ENCODE data around the gene C1orf53. TPM values are rescaled to one million over a fixed set of nuclear protein-coding genes. Genes with fewer than 3 reads are reported as not detected.

Gene C1orf53
- total RNA-seq, 1 donor from 2014 or later: 1.4 TPM

DNA sequence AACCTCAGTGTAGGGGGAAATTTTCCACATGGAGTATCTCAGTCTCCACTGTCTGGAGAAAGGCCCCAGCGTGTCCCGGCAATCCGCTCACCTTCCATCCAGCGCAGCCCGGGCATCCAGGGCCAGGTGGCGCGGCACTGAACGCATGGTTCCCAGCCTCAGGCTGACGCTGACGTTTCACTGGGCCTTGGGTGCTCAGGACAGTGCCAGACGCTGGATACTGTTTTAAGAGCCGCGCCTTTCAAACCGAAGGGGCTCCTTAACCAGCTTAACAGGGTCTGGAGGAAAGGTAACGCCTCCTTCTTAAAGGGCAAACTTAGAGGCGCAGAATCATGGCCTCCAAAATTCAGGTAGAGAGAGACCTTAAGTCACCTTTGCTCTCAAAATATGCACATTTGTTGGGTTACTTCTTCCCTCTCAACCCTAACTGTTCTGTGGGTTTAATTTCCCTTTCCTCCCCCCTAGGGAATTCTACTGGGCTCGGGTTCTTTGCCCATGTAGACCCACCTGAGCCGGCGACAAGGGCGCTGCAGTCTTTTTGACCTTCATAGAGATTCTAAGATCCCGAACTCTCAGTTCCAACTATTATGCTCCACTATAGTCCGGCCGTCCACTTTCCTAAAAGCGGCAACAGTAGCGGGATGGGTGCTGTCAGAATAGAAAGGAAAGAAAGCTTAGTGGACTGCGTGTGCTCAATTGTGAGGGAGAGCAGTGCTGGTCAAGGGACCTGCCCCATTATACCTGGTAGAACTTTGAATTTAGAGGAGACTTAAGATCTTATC is 11.3 kb downstream of the C1orf53 start:
- no peaks in the 10 kb centered on the region for H3K79me2 ChIP-seq (ENCODE audit: low read depth)
- H3K36me3 ChIP-seq: no peaks in the 10 kb centered on the region
- Mint-ChIP-seq H3K4me3 (peak overlapping the region; percentile 82), H3K27ac (no peak overlapping the region), H3K27me3 (ENCODE audit: insufficient read depth, low read depth) (peaks cover 94% of the 10 kb centered on the region), H3K4me1 (peaks cover 67% of the 10 kb centered on the region), H3K9me3 (no peaks in the 10 kb centered on the region), H3K36me3 (no peaks in the 10 kb centered on the region)
- no peak overlapping the region for H3K27ac ChIP-seq
- H3K4me3 ChIP-seq: peak overlapping the region; percentile 37
- no peaks in the 10 kb centered on the region for H3K9me3 ChIP-seq (ENCODE audit: low read depth)
- H3K4me1 ChIP-seq: peaks cover 69% of the 10 kb centered on the region
- TF ChIP-seq, protein P1, sequence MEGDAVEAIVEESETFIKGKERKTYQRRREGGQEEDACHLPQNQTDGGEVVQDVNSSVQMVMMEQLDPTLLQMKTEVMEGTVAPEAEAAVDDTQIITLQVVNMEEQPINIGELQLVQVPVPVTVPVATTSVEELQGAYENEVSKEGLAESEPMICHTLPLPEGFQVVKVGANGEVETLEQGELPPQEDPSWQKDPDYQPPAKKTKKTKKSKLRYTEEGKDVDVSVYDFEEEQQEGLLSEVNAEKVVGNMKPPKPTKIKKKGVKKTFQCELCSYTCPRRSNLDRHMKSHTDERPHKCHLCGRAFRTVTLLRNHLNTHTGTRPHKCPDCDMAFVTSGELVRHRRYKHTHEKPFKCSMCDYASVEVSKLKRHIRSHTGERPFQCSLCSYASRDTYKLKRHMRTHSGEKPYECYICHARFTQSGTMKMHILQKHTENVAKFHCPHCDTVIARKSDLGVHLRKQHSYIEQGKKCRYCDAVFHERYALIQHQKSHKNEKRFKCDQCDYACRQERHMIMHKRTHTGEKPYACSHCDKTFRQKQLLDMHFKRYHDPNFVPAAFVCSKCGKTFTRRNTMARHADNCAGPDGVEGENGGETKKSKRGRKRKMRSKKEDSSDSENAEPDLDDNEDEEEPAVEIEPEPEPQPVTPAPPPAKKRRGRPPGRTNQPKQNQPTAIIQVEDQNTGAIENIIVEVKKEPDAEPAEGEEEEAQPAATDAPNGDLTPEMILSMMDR (IDR thresholded peaks at IDR 0.05): no peak
- peak; percentile 38 for TF ChIP-seq EZH2 (IDR thresholded peaks at IDR 0.05)
- H3F3A ChIP-seq (ENCODE audit: low read depth): peaks cover 52% of the 10 kb centered on the region
- peak; percentile 45 for DNase-seq (ENCODE audit: low spot score)
- H3K27me3 ChIP-seq: peaks cover 99% of the 10 kb centered on the region
- H3K4me2 ChIP-seq: peak overlapping the region; percentile 92
- H4K20me1 ChIP-seq (ENCODE audit: low read depth): peaks cover 35% of the 10 kb centered on the region
- no peak overlapping the region for H2AFZ ChIP-seq (replicated peaks)
- no peak overlapping the region for H3K9ac ChIP-seq

DNA sequence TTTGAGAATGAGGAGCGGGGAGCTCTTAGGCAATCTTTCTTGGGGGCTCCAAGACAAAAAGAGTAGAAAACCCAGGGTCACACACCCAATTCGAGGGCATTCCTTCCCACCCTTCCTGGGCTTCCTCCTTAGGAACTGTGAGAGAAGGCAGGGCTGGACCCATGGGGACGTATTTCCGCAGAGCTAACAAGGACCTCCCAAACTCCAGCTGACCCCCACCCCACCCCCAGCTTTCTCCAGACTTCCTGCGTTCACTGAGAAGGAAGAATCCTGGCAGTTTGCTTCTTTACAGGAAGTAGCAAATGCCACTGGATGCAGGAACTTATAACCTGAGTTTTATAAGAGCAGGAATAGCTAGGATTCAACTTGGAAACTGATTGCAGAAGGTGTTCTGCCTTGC is 12.1 kb downstream of the C1orf53 start:
- H3K27ac ChIP-seq: no peak overlapping the region
- peak overlapping the region; percentile 55 for H3K4me3 ChIP-seq
- no peak overlapping the region for H2AFZ ChIP-seq (replicated peaks)
- peaks cover 92% of the 10 kb centered on the region for H3K27me3 Mint-ChIP-seq (ENCODE audit: insufficient read depth, low read depth)
- peaks cover 44% of the 10 kb centered on the region for H3F3A ChIP-seq (ENCODE audit: low read depth)
- H3K27me3 ChIP-seq: peaks cover 99% of the 10 kb centered on the region
- no peak for TF ChIP-seq EZH2 (IDR thresholded peaks at IDR 0.05)
- TF ChIP-seq, protein P1 (IDR thresholded peaks at IDR 0.05): no peak
- TF ChIP-seq EZH2phosphoT487 (IDR thresholded peaks at IDR 0.05): no peak
- no peak for DNase-seq (ENCODE audit: low spot score)
- peaks cover 78% of the 10 kb centered on the region for H3K4me1 ChIP-seq
- peak overlapping the region; percentile 92 for H3K4me2 ChIP-seq
- H3K27ac Mint-ChIP-seq: no peak overlapping the region
- no peaks in the 10 kb centered on the region for H3K36me3 ChIP-seq
- no peak overlapping the region for H3K4me3 Mint-ChIP-seq
- peaks cover 35% of the 10 kb centered on the region for H4K20me1 ChIP-seq (ENCODE audit: low read depth)
- H3K36me3 Mint-ChIP-seq: no peaks in the 10 kb centered on the region
- H3K4me1 Mint-ChIP-seq: peaks cover 62% of the 10 kb centered on the region
- no peaks in the 10 kb centered on the region for H3K9me3 ChIP-seq (ENCODE audit: low read depth)
- H3K79me2 ChIP-seq (ENCODE audit: low read depth): no peaks in the 10 kb centered on the region
- no peak overlapping the region for H3K9ac ChIP-seq
- peaks cover 1% of the 10 kb centered on the region for H3K9me3 Mint-ChIP-seq

DNA sequence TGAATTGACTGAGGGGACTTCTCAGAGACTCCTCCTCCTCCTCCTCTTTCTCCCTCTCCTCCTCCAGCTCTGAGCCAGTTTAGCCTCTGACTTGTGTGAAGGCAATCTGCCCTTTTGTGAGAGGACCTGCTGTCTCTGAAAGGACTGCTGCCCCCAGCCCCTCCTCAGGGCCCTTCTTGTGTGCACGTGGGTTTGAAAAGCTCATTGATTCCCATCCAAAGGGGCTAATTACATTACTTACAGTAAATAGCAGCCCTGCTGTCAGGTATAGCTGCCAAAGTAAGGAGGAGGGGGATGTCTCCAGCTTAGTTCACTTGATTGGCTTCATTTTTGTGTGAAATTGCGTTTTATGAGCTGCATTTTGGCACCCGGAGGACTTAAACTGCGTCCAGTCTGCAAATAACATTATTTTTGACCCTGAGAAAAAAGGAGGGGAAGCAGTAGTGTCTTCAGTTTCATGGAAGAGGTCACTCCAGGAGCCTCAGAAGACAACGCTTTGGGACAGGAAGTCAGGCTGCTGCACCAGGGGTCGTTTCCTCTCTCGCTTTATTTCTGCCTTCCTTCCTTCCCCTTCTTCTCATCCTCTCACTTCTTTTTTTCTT is 12.9 kb downstream of the C1orf53 start:
- peak; percentile 85 for DNase-seq (ENCODE audit: low spot score)
- peaks cover 27% of the 10 kb centered on the region for H4K20me1 ChIP-seq (ENCODE audit: low read depth)
- peaks cover 40% of the 10 kb centered on the region for H3F3A ChIP-seq (ENCODE audit: low read depth)
- H2AFZ ChIP-seq (replicated peaks): no peak overlapping the region
- H3K4me1 ChIP-seq: peaks cover 86% of the 10 kb centered on the region
- H3K27ac ChIP-seq: no peak overlapping the region
- H3K36me3 ChIP-seq: no peaks in the 10 kb centered on the region
- peaks cover 64% of the 10 kb centered on the region for H3K4me1 Mint-ChIP-seq
- no peak overlapping the region for H3K27ac Mint-ChIP-seq
- H3K4me3 ChIP-seq: peak overlapping the region; percentile 55
- no peaks in the 10 kb centered on the region for H3K36me3 Mint-ChIP-seq
- peaks cover 92% of the 10 kb centered on the region for H3K27me3 Mint-ChIP-seq (ENCODE audit: insufficient read depth, low read depth)
- H3K27me3 ChIP-seq: peaks cover 99% of the 10 kb centered on the region
- H3K4me2 ChIP-seq: peak overlapping the region; percentile 92
- H3K9me3 ChIP-seq (ENCODE audit: low read depth): no peaks in the 10 kb centered on the region
- H3K9ac ChIP-seq: no peak overlapping the region
- TF ChIP-seq EZH2phosphoT487 (IDR thresholded peaks at IDR 0.05) (no peak), EZH2 (IDR thresholded peaks at IDR 0.05) (no peak)
- TF ChIP-seq, protein P1 (IDR thresholded peaks at IDR 0.05): no peak
- H3K4me3 Mint-ChIP-seq: peak overlapping the region; percentile 85
- peaks cover 2% of the 10 kb centered on the region for H3K9me3 Mint-ChIP-seq
- H3K79me2 ChIP-seq (ENCODE audit: low read depth): no peaks in the 10 kb centered on the region
